Testis (tissue), 2 donors: ENCODE measurements around the gene TRPM2.

Experiments
- POLR2A ChIP-seq: fragments of 450-650 bp; IDR thresholded peaks from one replicate; pipeline ENCODE4 v1.6.1; 2017; ENCODE audit warnings: antibody characterized with exemption, mild to moderate bottlenecking, moderate library complexity
- TF ChIP-seq, protein P1 (sequence below), 3 experiments: fragments of 450-650 bp in 2 of 3; fragments of 200-600 bp in 1 of 3; sonication (generic) in 1 of 3; IDR thresholded peaks; one replicate each; pipeline ENCODE4 v1.5.1; 2016 to 2019; ENCODE audit warnings: antibody characterized with exemption in 3 of 3, mild to moderate bottlenecking in 2 of 3, moderate library complexity in 1 of 3

DNA sequence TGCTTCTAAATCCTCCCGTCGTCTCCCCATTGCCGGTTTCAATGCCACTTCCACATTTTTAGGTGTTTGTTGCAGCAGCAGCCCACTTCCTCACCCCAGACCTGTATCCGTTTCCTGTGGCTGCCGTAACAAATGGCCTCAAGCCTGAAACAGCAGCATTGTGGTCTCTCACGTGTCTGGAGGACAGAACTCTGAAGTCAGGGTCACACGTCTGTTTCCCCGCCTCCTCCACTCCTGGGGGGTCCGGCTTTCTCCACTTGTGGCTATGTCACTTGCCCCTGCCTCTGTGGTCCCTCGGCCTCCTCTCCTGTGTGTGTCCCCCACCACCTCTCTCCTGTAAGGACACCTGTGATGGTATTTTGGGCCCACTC lies 21.8 kb downstream of the TRPM2 start:
- TF ChIP-seq, protein P1, sequence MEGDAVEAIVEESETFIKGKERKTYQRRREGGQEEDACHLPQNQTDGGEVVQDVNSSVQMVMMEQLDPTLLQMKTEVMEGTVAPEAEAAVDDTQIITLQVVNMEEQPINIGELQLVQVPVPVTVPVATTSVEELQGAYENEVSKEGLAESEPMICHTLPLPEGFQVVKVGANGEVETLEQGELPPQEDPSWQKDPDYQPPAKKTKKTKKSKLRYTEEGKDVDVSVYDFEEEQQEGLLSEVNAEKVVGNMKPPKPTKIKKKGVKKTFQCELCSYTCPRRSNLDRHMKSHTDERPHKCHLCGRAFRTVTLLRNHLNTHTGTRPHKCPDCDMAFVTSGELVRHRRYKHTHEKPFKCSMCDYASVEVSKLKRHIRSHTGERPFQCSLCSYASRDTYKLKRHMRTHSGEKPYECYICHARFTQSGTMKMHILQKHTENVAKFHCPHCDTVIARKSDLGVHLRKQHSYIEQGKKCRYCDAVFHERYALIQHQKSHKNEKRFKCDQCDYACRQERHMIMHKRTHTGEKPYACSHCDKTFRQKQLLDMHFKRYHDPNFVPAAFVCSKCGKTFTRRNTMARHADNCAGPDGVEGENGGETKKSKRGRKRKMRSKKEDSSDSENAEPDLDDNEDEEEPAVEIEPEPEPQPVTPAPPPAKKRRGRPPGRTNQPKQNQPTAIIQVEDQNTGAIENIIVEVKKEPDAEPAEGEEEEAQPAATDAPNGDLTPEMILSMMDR (IDR thresholded peaks at IDR 0.05) = no peak
- no peak for TF ChIP-seq POLR2A
